Activated CD4-positive, alpha-beta T cell treated with anti-CD3 and anti-CD28 coated beads for 48 hours (primary cell): Measurements from ENCODE around the gene CA10.

ENCODE experiments used
- DNase-seq: peaks from one replicate; pipeline ENCODE4 v3.0.0-alpha.2; 2020

The CA10 gene

GRCh38 chr17:51946311-51946710 is 212.2 kb downstream of the CA10 start:
- DNase-seq: no peak

GRCh38 chr17:51941272-51941671 is 217.2 kb downstream of the CA10 start:
- no peak for DNase-seq

GRCh38 chr17:51937264-51937663 is 221.2 kb downstream of the CA10 start:
- DNase-seq: no peak

GRCh38 chr17:51935477-51935876 is 223.0 kb downstream of the CA10 start:
- DNase-seq: no peak

GRCh38 chr17:51933647-51934046 is 224.9 kb downstream of the CA10 start:
- DNase-seq: no peak

DNA sequence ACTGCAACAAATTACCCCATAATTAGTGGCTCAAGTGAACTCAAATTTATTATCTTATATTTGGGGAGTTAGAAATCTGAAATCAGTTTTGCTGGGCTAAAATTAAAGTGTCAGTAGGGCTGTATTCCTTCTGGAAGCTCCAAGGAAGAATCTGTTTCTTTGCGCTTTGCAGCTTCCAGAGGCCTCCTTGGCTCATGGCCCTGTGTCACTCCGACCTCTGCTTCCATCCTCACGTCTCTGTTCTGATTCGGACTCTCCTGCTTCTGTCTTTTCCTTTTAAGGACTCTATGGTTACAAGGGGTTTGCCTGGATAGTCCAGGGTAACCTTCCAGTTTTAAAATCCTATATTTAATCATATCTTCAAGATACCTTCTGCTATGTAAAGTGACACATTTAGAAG is 232.1 kb downstream of the CA10 start:
- DNase-seq: no peak

DNA sequence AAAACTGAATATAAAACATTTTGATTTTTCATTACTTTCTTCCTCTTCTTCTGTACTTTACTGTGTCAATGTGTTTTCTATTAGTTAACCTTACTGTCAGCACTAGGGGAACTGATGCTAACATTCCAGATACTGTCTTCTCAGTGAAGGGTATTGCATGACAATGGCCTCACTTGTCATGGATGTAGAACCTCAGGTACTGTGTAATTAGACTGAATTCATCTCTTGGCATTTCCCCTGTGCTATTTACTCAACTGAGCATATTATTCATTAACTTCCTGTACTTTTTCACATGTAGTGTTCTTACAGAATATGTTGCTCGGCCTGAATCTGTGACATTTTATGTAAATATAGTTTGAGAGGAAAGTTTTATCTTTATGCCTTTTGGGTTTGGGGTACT is 237.0 kb downstream of the CA10 start:
- no peak for DNase-seq

DNA sequence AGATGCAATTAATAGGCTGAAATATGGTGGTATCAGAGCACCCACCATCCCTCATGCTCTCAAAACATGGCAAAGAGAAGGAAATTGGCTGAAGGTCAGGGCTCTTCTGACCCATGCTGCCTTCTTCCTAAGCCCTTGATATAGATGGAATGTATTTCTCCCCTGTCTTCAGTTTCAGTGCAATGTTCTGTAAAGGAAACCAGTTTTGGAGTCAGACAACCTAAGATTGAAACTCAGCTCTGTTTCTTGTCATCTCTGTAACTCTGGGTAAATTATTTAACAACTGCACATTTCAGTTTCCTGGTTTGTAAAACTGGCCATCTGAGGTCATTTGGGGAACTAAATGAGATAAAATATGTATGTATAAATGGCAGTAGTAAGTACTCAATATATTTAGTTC is 243.9 kb downstream of the CA10 start:
- DNase-seq: no peak

GRCh38 chr17:51913491-51914205 is 244.9 kb downstream of the CA10 start:
- DNase-seq: no peak

- DNase-seq: no peak
Measured at GRCh38 chr17:51912939-51913338, 245.6 kb downstream of the CA10 start.

GRCh38 chr17:51911237-51911636 is 247.3 kb downstream of the CA10 start:
- DNase-seq: no peak

GRCh38 chr17:51909971-51910370 is 248.5 kb downstream of the CA10 start:
- DNase-seq: no peak

- DNase-seq: no peak
Measured at GRCh38 chr17:51908841-51909537, 249.5 kb downstream of the CA10 start.

GRCh38 chr17:51907041-51907440 is 251.5 kb downstream of the CA10 start:
- no peak for DNase-seq

- no peak for DNase-seq
Measured at GRCh38 chr17:51904379-51904778, 254.1 kb downstream of the CA10 start.

DNA sequence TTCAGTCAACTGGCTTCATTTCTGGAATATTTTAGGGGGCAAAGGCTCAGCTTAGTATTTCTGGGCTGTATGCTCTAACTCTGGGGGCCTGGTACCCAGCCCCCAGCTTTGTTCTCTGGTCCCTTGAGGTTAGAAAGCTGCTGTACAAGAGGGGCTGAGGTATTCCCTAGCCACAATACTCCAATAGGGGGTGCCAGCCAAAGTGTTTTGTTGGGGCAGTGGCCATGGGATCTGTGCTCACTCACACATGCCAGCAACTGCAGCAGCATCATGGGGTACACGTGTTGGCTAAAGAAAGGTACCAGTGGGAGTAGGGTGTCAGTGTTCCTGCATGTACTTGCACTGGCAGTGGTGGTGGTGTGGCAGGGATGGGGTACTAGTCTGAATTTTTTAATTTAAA is 257.3 kb downstream of the CA10 start:
- no peak for DNase-seq

- DNase-seq: no peak
Measured at GRCh38 chr17:51891936-51892335, 266.6 kb downstream of the CA10 start.

- DNase-seq: no peak
Measured at GRCh38 chr17:51890710-51891109, 267.8 kb downstream of the CA10 start.

GRCh38 chr17:51888816-51889215 is 269.7 kb downstream of the CA10 start:
- DNase-seq: no peak

DNA sequence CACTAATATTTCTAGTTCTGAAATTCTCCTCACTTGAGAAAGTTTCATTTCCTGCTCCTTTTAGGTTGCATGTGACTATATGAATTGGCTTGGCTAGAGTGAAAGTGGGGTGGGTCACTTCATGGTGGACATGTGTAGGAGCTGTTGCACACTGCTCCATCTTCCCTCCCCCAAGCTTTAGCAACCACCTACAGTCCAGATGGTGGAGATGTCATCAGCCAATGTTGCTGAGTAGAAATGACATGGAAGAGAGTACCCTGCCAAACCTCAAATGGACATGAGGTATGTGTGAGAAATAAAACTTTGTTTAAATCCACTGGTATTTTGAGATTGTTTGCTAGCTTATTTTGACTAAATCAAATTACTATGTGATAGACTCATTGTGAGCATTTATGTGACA is 281.5 kb downstream of the CA10 start:
- DNase-seq: no peak

- no peak for DNase-seq
Measured at GRCh38 chr17:51873302-51873701, 285.2 kb downstream of the CA10 start.

DNA sequence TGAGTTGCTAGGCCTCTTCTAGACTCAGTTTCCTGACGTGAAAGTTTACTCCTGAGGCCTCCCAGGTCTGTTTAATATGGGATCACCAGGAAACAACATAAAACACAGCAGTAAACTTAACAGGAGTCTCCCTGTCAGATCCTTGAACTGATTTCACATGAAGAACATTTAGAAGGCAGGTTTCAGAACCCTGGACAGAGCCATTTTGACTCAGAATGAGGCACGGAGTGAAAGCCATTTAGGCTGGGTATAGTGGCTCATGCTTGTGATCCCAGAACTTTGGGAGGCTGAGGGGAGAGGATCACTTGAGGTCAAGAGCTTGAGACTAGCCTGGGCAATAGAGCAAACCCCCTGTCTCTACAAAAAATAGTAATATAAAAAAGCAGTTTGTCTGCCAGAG is 289.1 kb downstream of the CA10 start:
- DNase-seq: peak; percentile 10

DNA sequence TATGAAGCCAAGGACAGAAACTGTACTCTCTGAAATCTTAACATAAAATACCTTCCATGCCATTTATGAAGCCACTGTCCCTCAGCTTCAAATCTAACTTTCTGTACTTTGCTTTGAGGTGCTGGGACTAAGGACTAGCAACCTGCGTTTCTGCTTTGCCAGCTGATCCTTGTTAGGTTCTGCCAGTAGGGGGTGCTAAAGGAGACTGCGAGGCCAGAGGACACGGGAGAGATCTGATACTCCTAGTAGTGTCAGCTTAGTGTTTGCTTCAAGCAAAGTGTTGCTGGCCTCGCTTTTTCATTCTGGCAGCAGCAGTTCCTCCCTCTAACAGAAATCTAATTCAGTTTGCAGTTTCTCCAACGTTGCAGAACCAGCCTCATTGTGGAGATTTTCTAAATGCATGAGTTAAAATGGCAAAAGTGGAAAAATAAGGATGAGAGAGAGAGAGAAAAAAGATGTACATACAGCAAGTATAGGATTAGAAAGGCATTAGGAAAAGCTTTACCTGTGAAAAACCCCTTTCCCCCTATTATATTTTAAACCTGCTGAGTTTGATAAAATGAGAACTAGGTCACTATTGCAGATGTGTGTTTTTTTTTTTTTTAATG is 297.5 kb downstream of the CA10 start:
- DNase-seq: peak; percentile 35

DNA sequence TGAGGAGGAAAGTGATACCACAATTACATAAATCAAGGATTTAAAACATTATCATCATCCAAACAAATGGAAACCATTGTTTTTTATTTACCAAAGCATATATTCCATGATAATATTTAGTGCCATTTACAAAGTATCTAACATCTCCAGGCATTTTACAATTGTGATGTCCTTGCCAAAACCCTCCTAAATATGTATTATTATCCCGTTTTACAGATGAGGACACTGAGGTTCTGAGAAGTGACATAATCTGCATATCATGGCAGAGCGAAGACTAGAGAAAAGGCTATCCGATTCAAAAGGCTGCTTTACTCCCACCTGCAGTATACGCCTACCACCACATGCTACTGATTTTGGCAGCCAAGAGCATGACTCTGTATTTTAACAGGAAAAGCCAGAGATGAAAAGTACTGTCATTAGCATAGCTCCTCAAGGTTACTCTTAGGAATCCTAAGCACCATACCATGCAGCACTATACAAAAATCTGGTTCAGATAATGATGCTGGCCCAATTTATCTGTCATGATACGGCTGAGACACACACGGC is 301.4 kb downstream of the CA10 start:
- no peak for DNase-seq
